ENCODE measurements around the gene TSPAN18.

DNA sequence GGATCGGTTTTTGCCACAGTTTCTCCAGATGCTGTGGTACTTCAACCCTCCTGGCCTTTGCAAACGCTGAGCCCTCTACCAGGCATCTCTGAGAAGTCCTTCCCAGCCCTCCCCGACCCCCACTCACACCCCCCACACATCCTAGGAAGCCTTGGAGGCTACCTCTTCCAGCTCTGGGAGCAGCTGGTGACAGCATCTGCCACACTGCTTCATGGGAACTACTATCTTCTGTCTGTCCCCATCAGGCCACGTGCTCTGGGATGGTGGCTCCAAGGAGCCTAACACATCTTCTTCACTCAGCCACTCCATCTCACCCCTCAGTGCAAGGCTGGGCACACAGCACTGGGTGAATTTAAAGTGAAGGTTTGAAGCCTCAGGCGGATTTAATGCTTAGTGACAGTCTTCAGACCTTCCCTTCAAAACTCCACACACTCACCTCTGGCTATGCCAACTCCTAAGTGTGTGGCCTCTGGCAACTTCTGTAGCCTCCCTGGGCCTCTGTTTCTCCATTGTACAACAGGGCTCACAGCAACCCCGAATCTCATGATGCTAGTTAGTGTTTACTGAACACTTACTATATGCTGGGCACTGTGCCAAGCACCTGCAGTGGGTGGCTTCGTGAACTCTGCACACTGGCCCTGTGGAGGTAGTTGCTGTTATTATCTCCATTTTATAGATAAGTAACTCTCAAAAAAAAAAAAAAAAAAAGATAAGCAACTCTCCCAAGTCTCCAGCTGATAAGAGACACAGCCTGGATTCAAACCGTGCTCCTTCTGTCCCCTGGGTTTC lies 231.2 kb downstream of the TSPAN18 start:
- TF ChIP-seq, protein P1, sequence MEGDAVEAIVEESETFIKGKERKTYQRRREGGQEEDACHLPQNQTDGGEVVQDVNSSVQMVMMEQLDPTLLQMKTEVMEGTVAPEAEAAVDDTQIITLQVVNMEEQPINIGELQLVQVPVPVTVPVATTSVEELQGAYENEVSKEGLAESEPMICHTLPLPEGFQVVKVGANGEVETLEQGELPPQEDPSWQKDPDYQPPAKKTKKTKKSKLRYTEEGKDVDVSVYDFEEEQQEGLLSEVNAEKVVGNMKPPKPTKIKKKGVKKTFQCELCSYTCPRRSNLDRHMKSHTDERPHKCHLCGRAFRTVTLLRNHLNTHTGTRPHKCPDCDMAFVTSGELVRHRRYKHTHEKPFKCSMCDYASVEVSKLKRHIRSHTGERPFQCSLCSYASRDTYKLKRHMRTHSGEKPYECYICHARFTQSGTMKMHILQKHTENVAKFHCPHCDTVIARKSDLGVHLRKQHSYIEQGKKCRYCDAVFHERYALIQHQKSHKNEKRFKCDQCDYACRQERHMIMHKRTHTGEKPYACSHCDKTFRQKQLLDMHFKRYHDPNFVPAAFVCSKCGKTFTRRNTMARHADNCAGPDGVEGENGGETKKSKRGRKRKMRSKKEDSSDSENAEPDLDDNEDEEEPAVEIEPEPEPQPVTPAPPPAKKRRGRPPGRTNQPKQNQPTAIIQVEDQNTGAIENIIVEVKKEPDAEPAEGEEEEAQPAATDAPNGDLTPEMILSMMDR (conservative IDR thresholded peaks at IDR 0.05; ENCODE audit: low read depth, low read length): no peak
- TF ChIP-seq RAD21 (IDR thresholded peaks at IDR 0.05; ENCODE audit: low read length): no peak
- no peak for TF ChIP-seq NFE2L2 (IDR thresholded peaks at IDR 0.05; ENCODE audit: low read depth, low read length)
- TF ChIP-seq FOS (IDR thresholded peaks at IDR 0.05; ENCODE audit: low read depth, low read length): no peak
- TF ChIP-seq RFX5 (IDR thresholded peaks at IDR 0.05; ENCODE audit: low read depth, low read length): no peak
- TF ChIP-seq SMC3 (IDR thresholded peaks at IDR 0.05; ENCODE audit: low read depth, low read length): no peak
- no peak for TF ChIP-seq POLR2A (IDR thresholded peaks at IDR 0.05; ENCODE audit: low read depth, low read length)
- no peak for TF ChIP-seq RCOR1 (IDR thresholded peaks at IDR 0.05; ENCODE audit: insufficient replicate concordance, low read length)
- no peak for TF ChIP-seq MAFK (IDR thresholded peaks at IDR 0.05; ENCODE audit: low read depth, low read length)
- no peak for TF ChIP-seq CEBPB (IDR thresholded peaks at IDR 0.05; ENCODE audit: low read depth, low read length)

Data from IMR-90 (cell line).